Activated CD8-positive, alpha-beta memory T cell treated with anti-CD3 and anti-CD28 coated beads, Interleukin-2, amount 50 U/mL, for 1 hour (primary cell): ENCODE measurements around the gene TYW5.

ENCODE experiments used
- DNase-seq: peaks from one replicate; pipeline ENCODE4 v3.0.0-alpha.2; 2020; ENCODE audit errors: extremely low read depth

The TYW5 gene

GRCh38 chr2:199975273-199975895 is 20.1 kb upstream of the TYW5 start:
- DNase-seq = no peak

GRCh38 chr2:199973703-199974102 is 18.4 kb upstream of the TYW5 start:
- no peak for DNase-seq

GRCh38 chr2:199972088-199972626 is 16.9 kb upstream of the TYW5 start:
- no peak for DNase-seq

- no peak for DNase-seq
These were observed 12.8 kb upstream of the TYW5 start for GRCh38 chr2:199968126-199968525.

- no peak for DNase-seq
These were observed 11.7 kb upstream of the TYW5 start for GRCh38 chr2:199966976-199967375.

- DNase-seq = no peak
These were observed 11.1 kb upstream of the TYW5 start for GRCh38 chr2:199966405-199966804.

GRCh38 chr2:199962203-199962602 is 6.9 kb upstream of the TYW5 start:
- no peak for DNase-seq

- DNase-seq = no peak
These were observed 2.7 kb upstream of the TYW5 start for GRCh38 chr2:199958014-199958413.

GRCh38 chr2:199956062-199956380 is 730 bp upstream of the TYW5 start:
- DNase-seq = no peak

GRCh38 chr2:199955007-199955338 is 318 bp downstream of the TYW5 start:
- no peak for DNase-seq

- DNase-seq = no peak
These were observed 4.3 kb downstream of the TYW5 start for GRCh38 chr2:199951023-199951422.

GRCh38 chr2:199950396-199950795 is 4.9 kb downstream of the TYW5 start:
- DNase-seq = no peak

GRCh38 chr2:199946836-199947235 is 8.5 kb downstream of the TYW5 start:
- no peak for DNase-seq

GRCh38 chr2:199946196-199946595 is 9.1 kb downstream of the TYW5 start:
- DNase-seq = no peak

- no peak for DNase-seq
These were observed 11.9 kb downstream of the TYW5 start for GRCh38 chr2:199943373-199943772.

GRCh38 chr2:199940373-199940772 is 14.9 kb downstream of the TYW5 start:
- no peak for DNase-seq

- DNase-seq = no peak
These were observed 18.7 kb downstream of the TYW5 start for GRCh38 chr2:199936554-199936953.

GRCh38 chr2:199933466-199933865 is 21.8 kb downstream of the TYW5 start:
- no peak for DNase-seq

- no peak for DNase-seq
These were observed 22.9 kb downstream of the TYW5 start for GRCh38 chr2:199932312-199932855.

GRCh38 chr2:199929262-199929661 is 26.0 kb downstream of the TYW5 start:
- DNase-seq = no peak

GRCh38 chr2:199928626-199929025 is 26.7 kb downstream of the TYW5 start:
- DNase-seq = no peak

GRCh38 chr2:199928226-199928625 is 27.1 kb downstream of the TYW5 start:
- DNase-seq = no peak

- DNase-seq = no peak
These were observed 28.5 kb downstream of the TYW5 start for GRCh38 chr2:199926806-199927205.

GRCh38 chr2:199923924-199924323 is 31.4 kb downstream of the TYW5 start:
- no peak for DNase-seq
